Endometrium (tissue), 2 donors: ENCODE results near the gene RRAS2.
"Not testable (repeated sequence)": the region's sequence is repeated elsewhere in the genome, so short reads cannot be mapped to it uniquely, and the experiment has no call there.

Source experiments
- FAIRE-seq: peaks from 2 replicates; lab custom pipeline; 2012; peaks lifted over from hg19 to GRCh38; lab: Jason Lieb, UNC
- donor health status: control.
- donor health status: control.

Gene RRAS2

GRCh38 chr11:14358729-14359439 lies at the start of gene RRAS2:
Gene RRAS2 (minus strand): TSS chr11:14359183. CDS start chr11:14358870, 313 bp downstream.
- no peak for FAIRE-seq

GRCh38 chr11:14408612-14409011 lies 49.6 kb upstream of the RRAS2 start:
- no peak for FAIRE-seq

- not testable (repeated sequence) for FAIRE-seq
These were observed 47.1 kb upstream of the RRAS2 start for GRCh38 chr11:14406116-14406515.

DNA sequence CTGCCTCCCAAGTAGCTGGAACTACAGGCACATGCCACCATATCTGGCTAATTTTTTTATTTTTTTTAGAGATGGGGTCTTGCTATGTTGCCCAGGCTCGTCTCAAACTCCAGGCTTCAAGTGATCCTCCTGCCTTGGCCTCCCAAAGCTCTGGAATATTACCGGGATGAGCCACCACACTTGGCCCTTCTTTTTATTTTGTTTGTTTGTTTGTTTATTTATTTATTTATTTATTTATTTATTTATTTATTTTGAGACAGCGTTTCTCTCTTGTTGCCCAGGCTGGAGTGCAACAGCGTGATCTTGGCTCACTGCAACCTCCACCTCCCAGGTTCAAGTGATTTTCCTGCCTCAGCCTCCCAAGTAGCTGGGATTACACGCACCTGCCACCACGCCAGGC lies 44.5 kb upstream of the RRAS2 start:
- FAIRE-seq = not testable (repeated sequence)

DNA sequence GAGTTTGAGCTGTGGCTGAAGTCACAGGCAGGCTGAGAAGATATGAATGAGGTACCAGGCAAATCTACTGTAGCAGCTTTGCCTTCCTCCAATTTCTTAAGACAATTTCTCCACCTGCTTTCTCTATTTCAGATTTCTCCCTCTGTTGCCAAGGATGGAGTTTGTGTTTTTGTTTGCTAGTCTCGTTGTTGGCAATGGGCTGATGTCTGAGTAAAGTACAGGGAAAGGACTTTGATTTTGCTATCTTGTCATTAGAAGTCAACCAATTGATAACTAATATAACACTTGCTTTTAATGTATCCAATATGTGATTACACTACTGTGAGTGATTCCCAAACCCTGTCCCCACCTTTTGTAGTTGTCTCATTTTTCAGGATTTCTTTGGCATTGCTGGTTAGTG lies 40.1 kb upstream of the RRAS2 start:
- no peak for FAIRE-seq

GRCh38 chr11:14396273-14396672 lies 37.3 kb upstream of the RRAS2 start:
- FAIRE-seq = no peak

DNA sequence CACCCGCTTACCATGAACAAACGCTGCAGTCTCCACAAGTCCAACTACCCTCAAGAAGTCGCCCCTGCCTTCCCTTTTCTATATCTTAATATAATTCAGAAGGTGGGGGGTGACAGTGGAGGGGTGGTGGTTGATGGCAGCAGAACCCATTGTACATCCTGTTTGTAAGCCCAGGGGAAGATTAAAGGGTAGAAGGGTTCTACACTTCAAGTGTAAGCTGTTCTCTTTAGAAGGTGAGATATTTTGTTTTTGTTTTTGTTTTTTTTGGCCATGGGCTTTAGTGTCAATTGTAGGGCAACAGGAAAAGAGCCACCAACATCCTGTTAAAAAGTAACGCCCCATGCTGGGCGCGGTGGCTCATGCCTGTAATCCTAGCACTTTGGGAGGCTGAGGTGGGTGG lies 34.9 kb upstream of the RRAS2 start:
- FAIRE-seq = no peak

GRCh38 chr11:14393129-14393528 lies 34.1 kb upstream of the RRAS2 start:
- FAIRE-seq = no peak

DNA sequence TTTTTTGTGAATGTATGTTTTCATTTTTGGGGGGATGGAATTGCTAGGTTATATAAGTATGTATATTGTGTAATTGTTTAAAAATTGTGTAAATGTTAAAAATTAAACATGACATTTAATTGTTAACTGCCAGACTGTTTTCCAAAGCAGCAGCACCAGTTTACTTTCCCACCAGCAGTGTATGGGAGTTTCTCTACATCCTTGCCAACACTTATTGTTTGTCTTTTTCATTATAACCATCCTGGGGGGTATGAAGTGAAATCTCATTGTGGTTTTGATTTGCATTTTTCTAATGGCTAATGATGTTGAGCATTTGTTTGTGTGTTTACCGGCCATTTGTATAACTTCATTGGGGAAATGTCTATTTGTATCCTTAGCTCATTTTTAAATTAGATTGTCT lies 31.7 kb upstream of the RRAS2 start:
- no peak for FAIRE-seq

DNA sequence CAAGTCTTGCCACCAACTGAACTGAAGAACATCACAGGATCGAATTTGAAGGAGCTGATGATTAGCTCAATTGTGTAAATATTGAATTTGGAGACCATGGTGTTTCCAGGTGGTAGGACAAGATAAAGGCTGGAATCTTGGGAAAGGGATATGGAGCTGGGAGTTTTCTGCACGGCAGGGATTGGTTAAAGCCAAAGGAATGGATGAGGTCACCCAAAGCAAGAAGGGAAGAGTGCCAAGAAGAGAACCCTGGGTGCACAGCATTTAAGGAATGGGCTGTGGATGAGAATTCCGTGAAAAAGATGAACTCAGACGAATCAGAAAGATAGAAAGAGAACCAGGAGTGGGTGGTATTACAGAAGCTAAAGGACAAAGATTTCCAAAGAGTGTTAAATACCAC lies 29.4 kb upstream of the RRAS2 start:
- FAIRE-seq = no peak

- FAIRE-seq = no peak
These were observed 28.0 kb upstream of the RRAS2 start for GRCh38 chr11:14386895-14387480.

- no peak for FAIRE-seq
These were observed 27.1 kb upstream of the RRAS2 start for GRCh38 chr11:14386081-14386480.

GRCh38 chr11:14384338-14384737 lies 25.4 kb upstream of the RRAS2 start:
- no peak for FAIRE-seq

DNA sequence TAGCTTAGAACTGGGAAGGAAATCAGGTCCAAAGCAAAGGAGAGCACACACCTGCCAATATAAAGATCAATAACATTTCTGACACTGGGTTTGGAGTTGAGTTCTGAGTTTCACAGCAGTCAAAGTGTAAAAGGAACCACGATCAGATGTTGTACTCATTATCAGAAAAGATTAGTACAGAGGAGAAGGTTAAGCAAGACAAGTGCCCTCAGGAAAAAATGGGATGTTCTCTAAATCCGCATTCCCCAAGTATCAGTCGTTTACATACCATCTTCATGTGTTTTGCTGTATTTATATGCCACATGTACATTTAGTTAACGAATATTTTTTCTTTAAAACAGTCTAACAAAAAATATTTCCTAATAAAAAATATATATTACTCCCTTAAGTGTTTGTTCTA lies 23.0 kb upstream of the RRAS2 start:
- no peak for FAIRE-seq

GRCh38 chr11:14380947-14381561 lies 22.1 kb upstream of the RRAS2 start:
- FAIRE-seq = no peak

DNA sequence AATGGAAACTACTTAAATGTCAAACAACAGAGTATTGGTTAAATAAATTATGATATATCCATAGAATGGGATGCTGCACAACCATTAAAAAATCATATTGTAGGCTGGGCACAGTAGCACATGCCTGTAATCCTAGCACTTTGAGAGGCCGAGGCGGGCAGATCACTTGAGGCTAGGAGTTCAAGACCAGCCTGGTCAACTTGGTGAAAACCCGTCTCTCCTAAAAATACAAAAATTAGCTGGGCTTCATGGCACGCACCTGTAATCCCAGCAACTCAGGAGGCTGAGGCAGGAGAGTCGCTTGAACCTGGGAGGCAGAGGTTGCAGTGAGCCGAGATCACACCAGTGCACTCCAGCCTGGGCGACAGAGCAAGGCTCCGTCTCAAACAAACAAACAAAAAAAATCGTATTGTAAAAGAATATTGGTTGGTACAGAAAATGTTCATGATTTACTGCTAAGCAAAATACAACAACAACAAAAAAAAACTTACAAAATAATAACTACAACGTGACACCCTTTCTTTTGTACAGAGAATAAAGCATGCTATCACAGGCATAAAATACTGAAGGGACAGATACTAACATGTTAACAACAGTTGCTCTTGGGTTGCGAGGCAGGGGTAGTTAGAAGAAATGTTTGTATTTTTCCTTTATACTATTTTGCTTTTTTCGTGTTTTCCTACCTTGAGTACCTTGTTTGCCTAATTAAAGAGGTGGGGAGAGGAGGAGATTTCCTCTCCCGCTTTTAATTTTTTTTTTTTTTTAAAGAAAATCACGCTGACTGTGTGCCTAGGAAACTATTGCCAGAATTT lies 21.3 kb upstream of the RRAS2 start:
- FAIRE-seq = no peak

DNA sequence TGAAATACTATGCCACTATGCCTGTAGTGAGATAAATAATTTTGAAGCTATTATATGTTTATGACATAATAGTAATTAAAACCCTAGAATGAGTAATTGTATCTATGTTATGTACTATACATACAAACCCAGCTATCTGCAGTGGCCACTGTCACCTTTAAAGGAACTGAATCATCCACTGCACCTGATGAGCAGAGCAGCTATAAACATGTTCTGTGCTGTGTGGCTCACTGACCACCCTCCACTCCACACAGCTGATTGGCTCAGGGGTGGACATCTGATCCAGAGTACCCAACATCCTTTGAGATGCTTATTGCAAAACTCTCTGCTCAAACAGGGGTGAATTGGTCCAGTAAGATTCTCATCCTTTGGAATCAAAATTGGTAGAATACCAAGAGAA lies 19.2 kb upstream of the RRAS2 start:
- no peak for FAIRE-seq

DNA sequence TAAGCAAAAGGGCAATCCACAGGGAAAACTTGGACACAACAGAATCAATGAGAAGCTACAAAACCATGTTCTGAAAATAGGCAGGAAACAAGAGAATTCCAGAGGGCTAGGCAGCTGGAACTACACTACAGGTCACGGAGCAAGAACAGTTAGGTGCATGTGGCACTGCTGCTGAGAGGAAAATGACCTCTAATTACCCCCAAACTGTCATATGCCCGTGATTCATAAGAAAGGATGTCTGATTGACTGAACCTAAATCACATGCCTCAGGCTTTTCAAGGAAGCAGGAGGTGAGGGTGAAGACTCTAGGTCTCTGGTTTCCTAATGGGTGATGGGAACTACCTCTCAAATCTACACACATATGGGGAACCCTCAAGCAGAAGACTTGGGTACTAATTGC lies 17.9 kb upstream of the RRAS2 start:
- no peak for FAIRE-seq

DNA sequence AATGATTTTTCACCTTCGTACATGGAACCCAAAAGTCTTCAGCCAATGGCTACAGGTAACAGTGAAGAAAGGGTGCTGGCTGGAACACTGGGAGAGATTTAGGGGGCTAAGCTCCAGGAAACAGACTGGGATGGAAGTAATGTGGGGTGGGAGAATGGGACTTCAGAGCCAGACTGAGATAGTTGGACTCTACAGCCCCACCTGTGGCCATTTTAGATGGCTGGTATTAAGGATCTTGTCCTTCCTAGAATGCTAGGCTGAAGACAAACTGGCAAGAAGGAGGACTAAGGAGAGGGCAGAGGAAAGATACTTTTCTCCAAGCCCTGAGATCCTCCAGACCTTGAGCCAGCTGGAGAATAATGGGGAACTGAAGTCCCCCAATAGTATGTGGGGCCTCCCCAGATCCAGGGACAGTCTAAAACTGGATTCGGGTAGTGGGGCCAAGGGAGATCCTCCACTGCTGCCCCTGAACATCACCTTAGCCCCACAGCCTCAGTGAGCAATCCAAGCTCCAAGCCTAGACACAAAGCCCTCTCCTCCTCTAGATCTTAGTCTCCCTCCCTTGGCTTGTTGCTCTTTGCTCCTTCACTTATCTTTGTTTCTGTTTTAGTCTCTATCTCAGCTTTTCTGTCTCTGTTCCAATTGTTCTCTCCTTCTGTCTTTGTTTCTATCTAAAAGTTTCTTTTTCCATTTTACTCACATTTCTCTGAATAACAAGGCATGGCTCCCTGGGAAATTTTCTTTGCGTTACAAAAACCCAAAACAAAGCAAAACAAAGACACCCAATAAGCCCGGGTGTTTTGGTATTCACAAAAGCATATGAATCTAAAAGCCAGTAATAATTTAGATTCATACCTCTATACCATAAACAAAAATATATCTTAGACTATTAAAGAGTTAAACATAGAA lies 16.2 kb upstream of the RRAS2 start:
- FAIRE-seq = no peak

DNA sequence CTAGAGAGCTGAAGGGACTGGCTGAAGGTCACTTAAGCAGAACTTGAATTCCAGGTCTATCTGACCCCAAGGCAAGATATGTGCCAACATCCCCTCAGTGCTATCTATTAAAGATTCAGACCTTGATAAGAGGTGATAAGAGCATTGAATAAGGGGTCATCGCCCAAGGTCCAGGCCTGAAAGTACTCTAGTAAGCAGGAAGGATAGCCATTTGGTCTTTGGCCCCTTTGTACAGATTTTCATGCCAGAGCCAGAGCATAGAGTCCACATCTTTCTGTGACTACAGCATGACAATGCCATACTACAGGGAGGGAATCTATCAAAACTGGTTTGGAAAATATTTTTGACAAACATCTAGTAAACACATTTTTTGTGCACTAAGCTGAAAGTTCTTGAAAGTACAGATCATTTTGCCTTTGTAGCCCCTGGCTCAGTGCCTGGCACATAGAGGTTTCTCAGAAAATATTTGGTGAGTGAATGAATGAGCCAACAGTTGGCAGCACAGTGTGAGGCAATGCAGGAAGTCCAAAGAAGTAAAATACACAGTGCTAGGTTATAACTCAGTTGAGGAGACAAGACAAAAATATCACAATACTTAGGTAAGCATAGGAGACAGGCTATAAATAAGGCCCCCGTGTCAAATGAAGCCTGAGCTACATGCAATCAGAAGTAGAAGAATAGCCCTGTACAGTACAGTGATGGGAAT lies 15.1 kb upstream of the RRAS2 start:
- FAIRE-seq = no peak

GRCh38 chr11:14372011-14372410 lies 13.0 kb upstream of the RRAS2 start:
- FAIRE-seq = no peak
